Large intestine (tissue), 3 donors: Measurements from ENCODE around the gene STX1A. TPM values are rescaled to one million over a fixed set of nuclear protein-coding genes. Genes with fewer than 3 reads are reported as not detected.
A peak's percentile ranks its signal among the peaks of the same experiment; 100 is the strongest.

Experiments
- DNase-seq, 2 donors: peaks; one replicate each; pipeline versions ENCODE4 v3.0.0 to v3.0.0-alpha.2; 2013
- H3K27ac ChIP-seq: one replicate; pipeline ENCODE4 v1.5.1; 2013; ENCODE audit warnings: low read length
- H3K27me3 ChIP-seq: 2 replicates; pipeline ENCODE4 v1.6.1; 2013; ENCODE audit warnings: low read length; ENCODE audit not compliant: control insufficient read depth, insufficient read depth
- H3K36me3 ChIP-seq: 2 replicates; pipeline ENCODE4 v1.6.1; 2013; ENCODE audit warnings: low read length; ENCODE audit not compliant: control insufficient read depth, insufficient read depth
- H3K4me1 ChIP-seq: one replicate; pipeline ENCODE4 v1.6.1; 2013; ENCODE audit warnings: low read length; ENCODE audit not compliant: control insufficient read depth, insufficient read depth
- H3K4me3 ChIP-seq: one replicate; pipeline ENCODE4 v1.5.1; 2013; ENCODE audit warnings: low read length
- H3K9me3 ChIP-seq: one replicate; pipeline ENCODE4 v1.6.1; 2013; ENCODE audit warnings: mild to moderate bottlenecking, low read depth, low read length, moderate library complexity; ENCODE audit not compliant: control insufficient read depth
- WGBS: methylation state at CpG from one replicate; pipeline ENCODE4 v1.1.5; 2013; ENCODE audit warnings: low lambda C conversion rate; ENCODE audit not compliant: insufficient coverage; 5-methylcytosine and 5-hydroxymethylcytosine counted together
- polyA plus RNA-seq: library from polyadenylated mRNA; unstranded; fragments of 120-200 nt; gene quantifications from one replicate; pipeline ENCODE4 v1.2.1, GENCODE V29; 2013

Gene STX1A
- polyA plus RNA-seq, 1 donor, result 36.1 TPM

GRCh38 chr7:73700581-73701134 is 18.8 kb downstream of the STX1A start:
- Histone ChIP-seq H3K27ac (peak overlapping the region; percentile 12), H3K4me1 (peaks cover 40% of the 10 kb centered on the region), H3K9me3 (no peaks in the 10 kb centered on the region), H3K36me3 (peaks cover 75% of the 10 kb centered on the region), H3K27me3 (no peaks in the 10 kb centered on the region), H3K4me3 (no peak overlapping the region)
- WGBS, result no CpG with 5 or more reads among the region's 15 CpGs
- DNase-seq, result no peak

GRCh38 chr7:73700069-73700423 is 19.4 kb downstream of the STX1A start:
- Histone ChIP-seq H3K36me3 (peaks cover 75% of the 10 kb centered on the region), H3K27me3 (no peaks in the 10 kb centered on the region), H3K4me3 (no peak overlapping the region), H3K9me3 (no peaks in the 10 kb centered on the region), H3K4me1 (peaks cover 36% of the 10 kb centered on the region), H3K27ac (peak overlapping the region; percentile 20)
- peak in 1 of 2 donors; percentile 8 for DNase-seq
- no CpG with 5 or more reads among the region's 14 CpGs for WGBS

GRCh38 chr7:73699370-73700068 is 19.9 kb downstream of the STX1A start:
- H3K27ac ChIP-seq, result peak overlapping the region; percentile 20
- H3K36me3 ChIP-seq, result peaks cover 75% of the 10 kb centered on the region

GRCh38 chr7:73698410-73698809 is 21.1 kb downstream of the STX1A start:
- no CpG with 5 or more reads among the region's 7 CpGs for WGBS
- H3K36me3 ChIP-seq, result peaks cover 83% of the 10 kb centered on the region
- DNase-seq, result no peak
- no peak overlapping the region for H3K4me3 ChIP-seq
- no peaks in the 10 kb centered on the region for H3K9me3 ChIP-seq
- no peak overlapping the region for H3K27ac ChIP-seq
- H3K4me1 ChIP-seq, result peaks cover 25% of the 10 kb centered on the region
- no peaks in the 10 kb centered on the region for H3K27me3 ChIP-seq

More at GRCh38 chr7:73699370-73700068, 19.9 kb downstream of the STX1A start:
- no peaks in the 10 kb centered on the region for H3K27me3 ChIP-seq
- no CpG with 5 or more reads among the region's 15 CpGs for WGBS
- no peak overlapping the region for H3K4me3 ChIP-seq
- no peaks in the 10 kb centered on the region for H3K9me3 ChIP-seq
- DNase-seq, result peak in 1 of 2 donors; percentile 60
- peaks cover 34% of the 10 kb centered on the region for H3K4me1 ChIP-seq

GRCh38 chr7:73696372-73696771 is 23.1 kb downstream of the STX1A start:
- peaks cover 88% of the 10 kb centered on the region for H3K36me3 ChIP-seq

GRCh38 chr7:73690646-73691045 is 28.8 kb downstream of the STX1A start:
- H3K27me3 ChIP-seq, result no peaks in the 10 kb centered on the region
- H3K36me3 ChIP-seq, result peaks cover 81% of the 10 kb centered on the region
- H3K9me3 ChIP-seq, result no peaks in the 10 kb centered on the region
- H3K4me3 ChIP-seq, result no peak overlapping the region
- DNase-seq, result no peak
- H3K27ac ChIP-seq, result no peak overlapping the region
- no peaks in the 10 kb centered on the region for H3K4me1 ChIP-seq
- WGBS, result no CpG with 5 or more reads among the region's 7 CpGs

More at GRCh38 chr7:73696372-73696771, 23.1 kb downstream of the STX1A start:
- H3K27me3 ChIP-seq, result no peaks in the 10 kb centered on the region
- no peak overlapping the region for H3K27ac ChIP-seq
- no peak for DNase-seq
- H3K4me3 ChIP-seq, result no peak overlapping the region
- WGBS, result 100% methylated on average over 1 of the region's 4 CpGs
- H3K4me1 ChIP-seq, result peaks cover 9% of the 10 kb centered on the region
- no peaks in the 10 kb centered on the region for H3K9me3 ChIP-seq

- H3K36me3 ChIP-seq, result peaks cover 62% of the 10 kb centered on the region
- 67% methylated on average over 1 of the region's 8 CpGs for WGBS
- no peak overlapping the region for H3K27ac ChIP-seq
- H3K9me3 ChIP-seq, result no peaks in the 10 kb centered on the region
- DNase-seq, result no peak
- H3K4me1 ChIP-seq, result peaks cover 3% of the 10 kb centered on the region
- H3K4me3 ChIP-seq, result no peak overlapping the region
- no peaks in the 10 kb centered on the region for H3K27me3 ChIP-seq
Observed at GRCh38 chr7:73688288-73688687, 31.2 kb downstream of the STX1A start.

GRCh38 chr7:73685311-73685710 is 34.2 kb downstream of the STX1A start:
- H3K27ac ChIP-seq, result no peak overlapping the region
- H3K36me3 ChIP-seq, result peaks cover 37% of the 10 kb centered on the region
- no peak overlapping the region for H3K4me3 ChIP-seq
- 100% methylated on average over 2 of the region's 18 CpGs for WGBS
- H3K9me3 ChIP-seq, result no peaks in the 10 kb centered on the region
- no peak for DNase-seq
- no peaks in the 10 kb centered on the region for H3K27me3 ChIP-seq
- H3K4me1 ChIP-seq, result peaks cover 15% of the 10 kb centered on the region

GRCh38 chr7:73683788-73684693 is 35.4 kb downstream of the STX1A start:
- WGBS, result no CpG with 5 or more reads among the region's 58 CpGs
- Histone ChIP-seq H3K9me3 (no peaks in the 10 kb centered on the region), H3K4me1 (peaks cover 15% of the 10 kb centered on the region), H3K36me3 (peaks cover 26% of the 10 kb centered on the region), H3K4me3 (peak overlapping the region; percentile 99), H3K27ac (peak overlapping the region; percentile 54), H3K27me3 (no peaks in the 10 kb centered on the region)
- no peak for DNase-seq

GRCh38 chr7:73683056-73683787 is 36.2 kb downstream of the STX1A start, which contains the start of the genes BUD23 and DNAJC30:
Gene BUD23, plus strand, starts transcription at chr7:73683597. Its CDS starts 29 bp downstream, at chr7:73683626.
Gene DNAJC30, minus strand, starts transcription at chr7:73683453. Its CDS starts 30 bp downstream, at chr7:73683423.
- Histone ChIP-seq H3K9me3 (no peaks in the 10 kb centered on the region), H3K4me3 (peak within 1 kb of the TSS; percentile 99), H3K36me3 (peaks cover 21% of the 10 kb centered on the region), H3K27me3 (no peaks in the 10 kb centered on the region), H3K4me1 (peaks cover 15% of the 10 kb centered on the region), H3K27ac (peak within 1 kb of the TSS; percentile 83)
- no CpG with 5 or more reads among the region's 68 CpGs for WGBS
- peak; percentile 94 to 96 for DNase-seq
